ENCODE data around the gene DIAPH2. TPM values are rescaled to one million over a fixed set of nuclear protein-coding genes. Genes with fewer than 3 reads are reported as not detected.
A peak's percentile ranks its signal among the peaks of the same experiment; 100 is the strongest.

Gene DIAPH2
- total and polyA plus RNA-seq, 2 donors (not counting 1 experiment from before 2014, with no cell fraction given), result 4.2 to 32.4 TPM

DNA sequence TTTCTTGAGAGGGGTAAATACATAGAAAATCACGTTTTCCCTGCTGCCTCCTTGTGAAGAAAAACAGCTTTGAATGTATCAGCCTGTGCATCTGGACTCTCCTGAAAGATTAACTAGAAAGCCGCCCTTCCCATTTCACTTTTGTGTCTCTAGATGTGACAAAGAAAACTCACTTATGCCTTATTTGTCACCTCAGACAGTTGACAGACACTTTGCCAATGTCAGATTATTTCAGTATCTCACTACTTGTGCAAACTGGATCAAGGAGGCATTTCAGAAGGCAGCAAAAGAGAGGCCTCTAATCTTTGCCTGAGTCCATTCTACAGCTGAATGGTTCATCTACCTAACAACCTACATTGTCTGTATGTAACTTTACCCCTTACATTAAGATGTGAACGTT is 954.0 kb downstream of the DIAPH2 start:
- no peaks in the 10 kb centered on the region for H3K9me3 Mint-ChIP-seq (ENCODE audit: insufficient read depth)
- POLR2A ChIA-PET, result no interaction called here
- no peak overlapping the region for H2AFZ ChIP-seq (ENCODE audit: insufficient read depth, low read depth, low read length, poor library complexity, severe bottlenecking)

DNA sequence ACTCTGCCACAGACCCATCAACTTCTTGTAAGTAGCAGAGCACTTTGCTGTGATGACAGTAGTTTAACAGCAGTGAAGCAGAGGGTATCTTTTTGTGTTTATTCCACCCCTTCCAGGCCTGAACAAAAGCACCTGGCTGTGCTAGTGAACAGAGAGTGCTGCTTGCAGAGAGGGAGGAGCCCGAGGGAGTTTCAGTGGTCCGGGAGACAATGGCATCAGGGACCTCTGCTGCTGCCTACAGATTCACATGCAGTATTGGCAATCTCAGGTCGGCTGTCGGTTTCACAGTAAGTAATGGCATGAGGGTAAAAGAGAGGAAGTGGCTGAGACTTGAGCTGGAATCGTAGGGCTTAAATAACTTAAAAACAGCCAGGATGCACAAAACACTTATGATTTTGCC is 954.9 kb downstream of the DIAPH2 start:
- ChIA-PET POLR2A (no interaction called here), CTCF (no interaction called here)
- Histone ChIP-seq H3K9me3 (ENCODE audit: control extremely low read depth in 1 of 3, control insufficient read depth in 2 of 3, insufficient read depth in 1 of 3, low read length in 2 of 3) (no peaks in the 10 kb centered on the region), H3K4me1 (ENCODE audit: control insufficient read depth in 2 of 2, insufficient read depth in 2 of 2, low read length in 2 of 2) (no peaks in the 10 kb centered on the region), H3K79me2 (ENCODE audit: control insufficient read depth, insufficient read depth, low read length) (no peaks in the 10 kb centered on the region), H3K36me3 (replicated peaks in 1 of 2; ENCODE audit: control extremely low read depth in 1 of 2, control insufficient read depth in 1 of 2, extremely low read depth in 1 of 2, insufficient read depth in 2 of 2, low read length in 1 of 2) (no peaks in the 10 kb centered on the region), H4K20me1 (ENCODE audit: control insufficient read depth, insufficient read depth, low read length, poor library complexity, severe bottlenecking) (no peaks in the 10 kb centered on the region), H3K27me3 (replicated peaks in 1 of 4; ENCODE audit: control extremely low read depth in 1 of 4, control insufficient read depth in 3 of 4, insufficient read depth in 4 of 4, low read length in 3 of 4) (no peaks in the 10 kb centered on the region), H3K4me3 (ENCODE audit: control extremely low read depth in 1 of 5, extremely low read depth in 1 of 5, insufficient read depth in 1 of 5, low read depth in 2 of 5, low read length in 4 of 5) (no peak overlapping the region), H3K4me2 (replicated peaks; ENCODE audit: low read depth, low read length, poor library complexity, severe bottlenecking) (no peak overlapping the region), H2AFZ (ENCODE audit: insufficient read depth, low read depth, low read length, poor library complexity, severe bottlenecking) (peak overlapping the region; percentile 22), H3K27ac (ENCODE audit: low read length in 2 of 2) (no peak overlapping the region), H3K9ac (ENCODE audit: low read length) (no peak overlapping the region)
- H3K9me3 Mint-ChIP-seq (ENCODE audit: insufficient read depth), result no peaks in the 10 kb centered on the region
- 8% methylated on average over 2 of the region's 5 CpGs for WGBS (ENCODE audit: insufficient coverage)
- no peak overlapping the region for H3K4me3 Mint-ChIP-seq
- TF ChIP-seq EZH2 (IDR thresholded peaks at IDR 0.05; ENCODE audit: borderline replicate concordance, insufficient read depth, low read depth, low read length, poor library complexity, severe bottlenecking) (no peak), CTCF (IDR thresholded peaks at IDR 0.05) (no peak)
- DNase-seq (peak; percentile 0), ATAC-seq (ENCODE audit: low read depth) (no peak)
- intact Hi-C loops (cut with micrococcal nuclease), result no loop called here
- H3K27ac Mint-ChIP-seq, result no peak overlapping the region
- no peaks in the 10 kb centered on the region for H3K27me3 Mint-ChIP-seq
- no peaks in the 10 kb centered on the region for H3K4me1 Mint-ChIP-seq

More for the DNA sequence above, 954.0 kb downstream of the DIAPH2 start:
- WGBS (ENCODE audit: insufficient coverage), result 100% methylated on average over 1 of the region's 3 CpGs
- Histone ChIP-seq H3K27ac (ENCODE audit: low read length in 2 of 2) (no peak overlapping the region), H4K20me1 (ENCODE audit: control insufficient read depth, insufficient read depth, low read length, poor library complexity, severe bottlenecking) (no peaks in the 10 kb centered on the region), H3K79me2 (ENCODE audit: control insufficient read depth, insufficient read depth, low read length) (no peaks in the 10 kb centered on the region), H3K36me3 (replicated peaks in 1 of 2; ENCODE audit: control extremely low read depth in 1 of 2, control insufficient read depth in 1 of 2, extremely low read depth in 1 of 2, insufficient read depth in 2 of 2, low read length in 1 of 2) (no peaks in the 10 kb centered on the region), H3K4me2 (replicated peaks; ENCODE audit: low read depth, low read length, poor library complexity, severe bottlenecking) (no peak overlapping the region), H3K4me1 (ENCODE audit: control insufficient read depth in 2 of 2, insufficient read depth in 2 of 2, low read length in 2 of 2) (no peaks in the 10 kb centered on the region), H3K9ac (ENCODE audit: low read length) (no peak overlapping the region), H3K27me3 (replicated peaks in 1 of 4; ENCODE audit: control extremely low read depth in 1 of 4, control insufficient read depth in 3 of 4, insufficient read depth in 4 of 4, low read length in 3 of 4) (no peaks in the 10 kb centered on the region), H3K4me3 (ENCODE audit: control extremely low read depth in 1 of 5, extremely low read depth in 1 of 5, insufficient read depth in 1 of 5, low read depth in 2 of 5, low read length in 4 of 5) (no peak overlapping the region), H3K9me3 (ENCODE audit: control extremely low read depth in 1 of 3, control insufficient read depth in 2 of 3, insufficient read depth in 1 of 3, low read length in 2 of 3) (no peaks in the 10 kb centered on the region)
- no peak for ATAC-seq (ENCODE audit: low read depth)
- Mint-ChIP-seq H3K27me3 (no peaks in the 10 kb centered on the region), H3K4me1 (no peaks in the 10 kb centered on the region), H3K4me3 (no peak overlapping the region), H3K27ac (no peak overlapping the region)
- DNase-seq, result no peak
- CTCF ChIA-PET, result no interaction called here
- TF ChIP-seq CTCF (IDR thresholded peaks at IDR 0.05) (no peak), EZH2 (IDR thresholded peaks at IDR 0.05; ENCODE audit: borderline replicate concordance, insufficient read depth, low read depth, low read length, poor library complexity, severe bottlenecking) (no peak)
- intact Hi-C loops (cut with micrococcal nuclease), result no loop called here

Small RNA genes within 50 kb of the gene (small RNA-seq; reads per million reads assigned to genes)
- gene RF00017 (ENCODE audit: insufficient read length, low read depth, low replicate concordance) (not detected), gene RF00019 (ENCODE audit: insufficient read length, low read depth, low replicate concordance) (not detected), gene RN7SL74P (ENCODE audit: insufficient read length, low read depth, low replicate concordance) (not detected)

Other genes starting within 250 kb of the DIAPH2 start
- 2.6 and 2.7 TPM in 2 replicates for gene RPA4, start 199.1 kb downstream of the DIAPH2 start, total RNA-seq
- gene RPA4, start 199.1 kb downstream of the DIAPH2 start, polyA plus RNA-seq, result 0.31 and 0.40 TPM in 2 replicates

All from B cell (primary cell).